ENCODE data around the gene CHKB.
A peak's percentile ranks its signal among the peaks of the same experiment; 100 is the strongest.
"Not testable (repeated sequence)": the region's sequence is repeated elsewhere in the genome, so short reads cannot be mapped to it uniquely, and the experiment has no call there.

Gene CHKB

DNA sequence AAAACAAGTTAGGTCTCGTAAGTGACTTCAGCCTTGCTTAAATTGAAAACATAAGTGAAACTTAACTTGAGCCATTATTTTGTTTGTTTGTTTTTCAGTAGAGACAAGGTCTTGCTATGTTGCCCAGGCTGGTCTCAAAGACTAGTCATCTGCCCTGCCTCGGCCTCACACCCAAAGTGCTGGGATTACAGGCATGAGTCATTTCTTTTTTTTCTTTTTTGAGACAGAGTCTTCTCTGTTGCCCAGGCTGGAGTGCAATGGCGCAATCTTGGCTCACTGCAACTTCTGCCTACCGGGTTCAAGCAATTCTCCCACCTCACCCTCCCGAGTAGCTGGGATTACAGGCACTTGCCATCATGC, 41.0 kb downstream of the CHKB start:
- peaks cover 20 to 25% of the 10 kb centered on the region in 2 donors for H3K4me1 ChIP-seq (ENCODE audit: control insufficient read depth in 2 of 2, insufficient read depth in 2 of 2, low read length in 2 of 2)
- H3K9me3 ChIP-seq (ENCODE audit: control insufficient read depth in 2 of 2, low read length in 2 of 2); H3K27me3 ChIP-seq (ENCODE audit: control insufficient read depth in 2 of 2, insufficient read depth in 2 of 2, low read length in 2 of 2); H3K36me3 ChIP-seq (ENCODE audit: control insufficient read depth in 2 of 2, insufficient read depth in 2 of 2, low read length in 2 of 2): not testable (repeated sequence)
- H3K9ac ChIP-seq (ENCODE audit: low read depth in 1 of 2, low read length in 2 of 2), result peak overlapping the region in 1 of 2 donors; percentile 41
- H3K4me3 ChIP-seq (ENCODE audit: low read length in 2 of 2), result peak overlapping the region in 1 of 2 donors; percentile 20
- peak overlapping the region; percentile 57 to 80 for H3K27ac ChIP-seq (ENCODE audit: low read depth in 2 of 2, low read length in 2 of 2)

DNA sequence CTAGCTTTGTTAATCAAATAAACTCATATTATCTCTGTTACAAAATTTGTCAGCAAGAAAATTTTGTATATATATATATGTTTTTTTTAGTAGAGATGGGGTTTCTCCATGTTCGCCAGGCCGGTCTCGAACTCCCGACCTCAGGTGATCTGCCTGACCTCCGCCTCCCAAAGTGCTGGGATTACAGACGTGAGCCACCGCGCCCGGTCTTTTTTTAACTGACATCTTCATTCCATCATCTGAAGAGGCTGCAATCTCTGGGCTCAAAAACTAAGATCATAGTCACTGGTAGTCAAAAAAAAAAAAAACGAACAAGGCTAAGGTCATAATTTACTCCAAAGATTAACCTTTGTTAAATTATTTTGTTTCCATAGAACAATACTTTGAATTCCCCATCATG, 42.3 kb downstream of the CHKB start:
- Histone ChIP-seq H3K27ac (ENCODE audit: low read depth in 2 of 2, low read length in 2 of 2) (peak overlapping the region; percentile 80 to 95), H3K9me3 (ENCODE audit: control insufficient read depth in 2 of 2, low read length in 2 of 2) (no peaks in the 10 kb centered on the region), H3K36me3 (ENCODE audit: control insufficient read depth in 2 of 2, insufficient read depth in 2 of 2, low read length in 2 of 2) (no peaks in the 10 kb centered on the region), H3K27me3 (ENCODE audit: control insufficient read depth in 2 of 2, insufficient read depth in 2 of 2, low read length in 2 of 2) (no peaks in the 10 kb centered on the region), H3K4me1 (ENCODE audit: control insufficient read depth in 2 of 2, insufficient read depth in 2 of 2, low read length in 2 of 2) (peaks cover 20 to 25% of the 10 kb centered on the region in 2 donors), H3K9ac (ENCODE audit: low read depth in 1 of 2, low read length in 2 of 2) (peak overlapping the region in 1 of 2 donors; percentile 78), H3K4me3 (ENCODE audit: low read length in 2 of 2) (no peak overlapping the region)

DNA sequence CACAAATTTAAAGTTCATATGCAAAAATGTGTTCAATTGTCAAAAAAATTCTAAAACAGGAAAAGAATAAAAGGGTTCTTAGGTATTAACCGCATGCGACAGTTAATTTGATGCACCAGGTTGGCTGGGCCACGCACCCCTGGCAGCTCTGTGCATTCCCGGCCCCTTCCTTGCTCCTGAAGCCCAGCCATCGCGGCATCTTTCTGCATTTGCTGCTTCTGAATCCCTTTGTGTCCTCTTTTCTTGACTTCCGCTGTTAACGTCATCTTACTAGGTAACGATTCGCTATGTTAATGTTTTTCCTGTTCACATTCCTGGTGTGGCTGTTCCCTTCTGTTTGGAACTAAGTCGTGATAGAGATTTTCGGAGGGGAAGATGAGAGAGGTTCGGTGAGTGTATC, 44.9 kb downstream of the CHKB start:
- Histone ChIP-seq H3K4me1 (ENCODE audit: control insufficient read depth in 2 of 2, insufficient read depth in 2 of 2, low read length in 2 of 2) (peaks cover 15% of the 10 kb centered on the region in 2 donors), H3K27ac (ENCODE audit: low read depth in 2 of 2, low read length in 2 of 2) (peak overlapping the region; percentile 49 to 98)

DNA sequence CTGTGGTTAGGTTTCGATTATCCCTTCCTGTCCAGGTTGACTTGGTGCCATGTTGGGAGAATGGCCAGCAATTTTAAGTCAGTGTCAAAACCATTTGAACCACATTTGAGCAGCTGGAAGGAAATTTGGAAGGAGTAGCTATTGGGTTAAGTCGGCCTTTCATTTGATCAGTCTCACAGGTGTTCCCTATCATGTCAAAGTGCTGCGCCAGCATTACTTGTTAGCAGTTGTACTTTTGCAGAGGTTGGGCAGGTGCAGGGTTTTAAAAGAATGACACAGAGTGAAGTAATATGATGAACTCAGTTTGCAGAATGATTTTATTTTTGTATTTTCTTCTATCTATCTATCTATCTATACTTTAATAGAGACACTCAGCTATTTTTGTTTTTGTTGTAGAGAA, 46.4 kb downstream of the CHKB start:
- Histone ChIP-seq H3K36me3 (ENCODE audit: control insufficient read depth in 2 of 2, insufficient read depth in 2 of 2, low read length in 2 of 2) (no peaks in the 10 kb centered on the region), H3K27ac (ENCODE audit: low read depth in 2 of 2, low read length in 2 of 2) (no peak overlapping the region), H3K4me1 (ENCODE audit: control insufficient read depth in 2 of 2, insufficient read depth in 2 of 2, low read length in 2 of 2) (peaks cover 17 to 24% of the 10 kb centered on the region in 2 donors), H3K27me3 (ENCODE audit: control insufficient read depth in 2 of 2, insufficient read depth in 2 of 2, low read length in 2 of 2) (no peaks in the 10 kb centered on the region), H3K9ac (ENCODE audit: low read depth in 1 of 2, low read length in 2 of 2) (no peak overlapping the region), H3K4me3 (ENCODE audit: low read length in 2 of 2) (no peak overlapping the region), H3K9me3 (ENCODE audit: control insufficient read depth in 2 of 2, low read length in 2 of 2) (no peaks in the 10 kb centered on the region)

More for the DNA sequence above, 44.9 kb downstream of the CHKB start:
- H3K36me3 ChIP-seq (ENCODE audit: control insufficient read depth in 2 of 2, insufficient read depth in 2 of 2, low read length in 2 of 2), result no peaks in the 10 kb centered on the region
- no peaks in the 10 kb centered on the region for H3K27me3 ChIP-seq (ENCODE audit: control insufficient read depth in 2 of 2, insufficient read depth in 2 of 2, low read length in 2 of 2)
- H3K4me3 ChIP-seq (ENCODE audit: low read length in 2 of 2), result peak overlapping the region in 1 of 2 donors; percentile 7
- H3K9ac ChIP-seq (ENCODE audit: low read depth in 1 of 2, low read length in 2 of 2), result peak overlapping the region in 1 of 2 donors; percentile 17
- no peaks in the 10 kb centered on the region for H3K9me3 ChIP-seq (ENCODE audit: control insufficient read depth in 2 of 2, low read length in 2 of 2)

DNA sequence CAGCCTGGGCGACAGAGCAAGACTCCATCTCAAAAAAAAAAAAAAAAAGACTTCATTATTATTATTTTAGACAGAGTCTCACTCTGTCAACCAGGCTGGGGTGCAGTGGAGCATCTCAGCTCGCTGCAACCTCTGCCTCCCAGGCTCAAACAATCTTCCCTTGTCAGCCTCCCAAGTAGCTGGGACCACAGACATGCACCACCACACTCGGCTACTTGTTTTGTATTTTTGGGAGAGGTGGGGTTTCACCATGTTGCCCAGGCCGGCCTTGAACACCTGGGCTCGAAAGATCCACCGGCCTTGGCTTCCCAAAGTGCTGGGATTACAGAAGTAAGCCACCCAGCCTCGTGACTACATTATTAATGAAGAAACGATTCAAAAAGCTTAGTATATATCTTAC, 47.5 kb downstream of the CHKB start:
- H3K4me1 ChIP-seq (ENCODE audit: control insufficient read depth in 2 of 2, insufficient read depth in 2 of 2, low read length in 2 of 2), result peaks cover 23 to 31% of the 10 kb centered on the region in 2 donors

DNA sequence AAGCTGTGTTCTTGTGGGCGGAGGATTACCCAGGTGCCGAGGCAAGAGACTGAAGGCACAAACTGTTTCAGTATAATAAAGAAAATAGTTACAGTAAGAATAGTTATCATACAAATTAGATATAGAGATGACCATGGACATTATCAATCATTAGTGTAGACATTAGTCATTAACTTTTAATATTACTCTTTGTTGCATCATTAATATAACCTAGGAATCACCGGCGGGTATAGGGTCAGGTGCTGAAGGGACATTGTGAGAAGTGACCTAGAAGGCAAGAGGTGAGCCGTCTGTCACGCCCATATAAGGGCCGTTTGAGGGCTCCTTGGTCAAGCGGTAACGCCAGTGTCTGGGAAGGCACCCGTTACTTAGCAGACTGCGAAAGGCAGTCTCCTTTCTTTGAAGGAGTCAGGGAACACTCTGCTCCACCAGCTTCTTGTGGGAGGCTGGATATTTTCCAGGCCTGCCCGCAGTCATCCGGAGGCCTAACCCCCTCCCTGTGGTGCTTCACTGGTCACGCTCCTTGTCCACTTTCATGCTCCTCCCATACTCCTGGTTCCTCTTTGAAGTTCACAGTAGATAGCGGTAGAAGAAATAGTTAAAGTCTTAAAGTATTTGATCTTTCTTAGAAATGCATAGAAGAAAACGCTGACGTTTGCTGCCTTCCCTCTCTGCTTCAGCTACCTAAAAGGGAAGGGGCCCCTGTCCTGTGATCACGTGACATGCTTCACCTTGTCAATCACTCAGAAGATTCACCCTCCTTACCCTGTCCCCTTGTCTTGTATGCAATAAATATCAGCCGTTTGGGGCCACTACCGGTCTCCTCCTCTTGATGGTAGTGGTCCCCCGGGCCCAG, 48.6 kb downstream of the CHKB start:
- Histone ChIP-seq H3K4me1 (ENCODE audit: control insufficient read depth in 2 of 2, insufficient read depth in 2 of 2, low read length in 2 of 2) (peaks cover 24 to 28% of the 10 kb centered on the region in 2 donors), H3K27ac (ENCODE audit: low read depth in 2 of 2, low read length in 2 of 2) (peak overlapping the region; percentile 49 to 63), H3K9ac (ENCODE audit: low read depth in 1 of 2, low read length in 2 of 2) (peak overlapping the region in 1 of 2 donors; percentile 24)
- H3K9me3 ChIP-seq (ENCODE audit: control insufficient read depth in 2 of 2, low read length in 2 of 2); H3K27me3 ChIP-seq (ENCODE audit: control insufficient read depth in 2 of 2, insufficient read depth in 2 of 2, low read length in 2 of 2); H3K36me3 ChIP-seq (ENCODE audit: control insufficient read depth in 2 of 2, insufficient read depth in 2 of 2, low read length in 2 of 2); H3K4me3 ChIP-seq (ENCODE audit: low read length in 2 of 2): not testable (repeated sequence)

More for the DNA sequence above, 47.5 kb downstream of the CHKB start:
- Histone ChIP-seq H3K9ac (ENCODE audit: low read depth in 1 of 2, low read length in 2 of 2) (no peak overlapping the region), H3K36me3 (ENCODE audit: control insufficient read depth in 2 of 2, insufficient read depth in 2 of 2, low read length in 2 of 2) (no peaks in the 10 kb centered on the region), H3K27me3 (ENCODE audit: control insufficient read depth in 2 of 2, insufficient read depth in 2 of 2, low read length in 2 of 2) (no peaks in the 10 kb centered on the region), H3K9me3 (ENCODE audit: control insufficient read depth in 2 of 2, low read length in 2 of 2) (no peaks in the 10 kb centered on the region), H3K4me3 (ENCODE audit: low read length in 2 of 2) (no peak overlapping the region), H3K27ac (ENCODE audit: low read depth in 2 of 2, low read length in 2 of 2) (no peak overlapping the region)

DNA sequence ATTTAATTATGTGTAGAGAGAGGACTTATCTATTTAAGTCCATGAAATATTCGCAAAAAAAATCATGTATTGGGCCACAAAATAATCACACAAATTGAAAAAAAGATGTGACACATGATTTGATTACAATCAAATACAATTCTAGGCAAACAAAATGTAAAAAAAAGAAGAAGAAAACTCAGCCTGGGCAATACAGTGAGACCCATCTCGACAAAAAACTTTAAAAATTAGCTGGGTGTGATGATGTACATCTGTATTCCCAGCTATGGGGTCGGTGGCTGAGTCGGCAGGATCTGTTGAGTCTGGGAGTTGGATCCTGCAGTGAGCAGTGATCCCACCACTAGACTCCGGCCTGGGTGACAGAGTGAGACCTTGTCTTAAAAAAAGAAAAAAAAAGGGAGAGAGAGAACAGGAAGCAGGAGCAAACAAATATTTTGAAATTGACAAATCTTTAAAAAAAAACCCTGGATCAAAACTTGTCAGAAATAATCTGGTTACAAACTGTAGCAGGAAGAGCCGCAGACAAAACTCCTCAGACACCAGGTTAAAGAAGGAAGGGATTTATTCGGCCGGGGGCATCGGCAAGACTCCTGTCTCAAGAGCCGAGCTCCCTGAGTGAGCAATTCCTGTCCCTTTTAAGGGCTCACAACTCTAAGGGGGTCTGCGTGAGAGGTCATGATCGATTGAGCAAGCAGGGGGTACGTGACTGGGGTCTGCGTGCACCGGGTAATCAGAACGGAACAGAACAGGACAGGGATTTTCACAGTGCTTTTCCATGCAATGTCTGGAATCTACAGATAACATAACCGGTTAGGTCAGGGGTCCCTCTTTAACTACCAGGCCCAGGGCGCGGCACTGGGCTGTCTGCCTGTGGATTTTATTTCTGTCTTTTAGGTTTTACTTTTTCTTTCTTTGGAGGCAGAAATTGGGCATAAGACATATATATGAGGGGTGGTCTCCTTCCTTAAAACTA, 49.5 kb downstream of the CHKB start:
- H3K36me3 ChIP-seq (ENCODE audit: control insufficient read depth in 2 of 2, insufficient read depth in 2 of 2, low read length in 2 of 2), result no peaks in the 10 kb centered on the region
- peaks cover 17 to 22% of the 10 kb centered on the region in 2 donors for H3K4me1 ChIP-seq (ENCODE audit: control insufficient read depth in 2 of 2, insufficient read depth in 2 of 2, low read length in 2 of 2)
- H3K27ac ChIP-seq (ENCODE audit: low read depth in 2 of 2, low read length in 2 of 2), result peak overlapping the region; percentile 93 to 99
- H3K9me3 ChIP-seq (ENCODE audit: control insufficient read depth in 2 of 2, low read length in 2 of 2), result no peaks in the 10 kb centered on the region
- no peak overlapping the region for H3K4me3 ChIP-seq (ENCODE audit: low read length in 2 of 2)
- no peaks in the 10 kb centered on the region for H3K27me3 ChIP-seq (ENCODE audit: control insufficient read depth in 2 of 2, insufficient read depth in 2 of 2, low read length in 2 of 2)
- H3K9ac ChIP-seq (ENCODE audit: low read depth in 1 of 2, low read length in 2 of 2), result no peak overlapping the region

DNA sequence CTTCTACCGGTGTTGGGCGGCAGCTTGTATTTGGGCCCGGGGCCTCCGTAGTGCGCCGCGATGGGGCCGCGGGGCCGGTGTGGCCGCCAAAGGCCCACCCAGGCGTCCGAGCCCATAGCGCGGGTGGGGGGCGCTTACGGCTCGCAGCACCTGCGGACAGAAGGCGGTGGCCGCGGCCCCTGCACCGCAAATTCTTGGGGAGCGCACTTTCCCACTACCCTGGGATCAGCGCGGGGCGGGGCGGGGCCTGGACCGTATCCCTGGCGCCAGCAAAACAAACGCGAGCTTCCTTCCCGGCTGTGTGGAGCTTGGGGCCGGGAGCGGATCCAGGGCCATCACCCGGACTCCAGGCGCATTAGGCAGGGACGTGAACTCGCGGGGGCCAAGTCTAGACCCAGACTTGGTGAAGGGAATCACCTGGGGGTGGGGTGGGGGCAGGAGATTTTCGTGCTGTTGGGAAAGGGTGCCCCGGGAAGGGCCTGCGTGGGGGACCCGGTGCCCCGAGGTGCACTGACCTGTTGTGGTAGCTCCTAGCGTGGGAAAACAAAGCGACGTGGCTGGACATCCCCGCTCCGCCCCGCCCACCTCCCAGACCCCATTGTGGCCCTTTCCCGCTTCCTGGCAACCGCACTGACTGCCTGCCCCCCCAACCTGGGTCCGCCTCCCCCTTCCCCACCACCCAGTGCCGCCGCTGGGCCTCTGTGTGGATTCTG, 50.5 kb downstream of the CHKB start:
- Histone ChIP-seq H3K9ac (ENCODE audit: low read depth in 1 of 2, low read length in 2 of 2) (peak overlapping the region; percentile 83 to 95), H3K36me3 (ENCODE audit: control insufficient read depth in 2 of 2, insufficient read depth in 2 of 2, low read length in 2 of 2) (no peaks in the 10 kb centered on the region), H3K9me3 (ENCODE audit: control insufficient read depth in 2 of 2, low read length in 2 of 2) (no peaks in the 10 kb centered on the region), H3K4me3 (ENCODE audit: low read length in 2 of 2) (peak overlapping the region; percentile 68 to 85), H3K4me1 (ENCODE audit: control insufficient read depth in 2 of 2, insufficient read depth in 2 of 2, low read length in 2 of 2) (peaks cover 18 to 24% of the 10 kb centered on the region in 2 donors), H3K27ac (ENCODE audit: low read depth in 2 of 2, low read length in 2 of 2) (peak overlapping the region; percentile 93 to 99), H3K27me3 (ENCODE audit: control insufficient read depth in 2 of 2, insufficient read depth in 2 of 2, low read length in 2 of 2) (no peaks in the 10 kb centered on the region)

DNA sequence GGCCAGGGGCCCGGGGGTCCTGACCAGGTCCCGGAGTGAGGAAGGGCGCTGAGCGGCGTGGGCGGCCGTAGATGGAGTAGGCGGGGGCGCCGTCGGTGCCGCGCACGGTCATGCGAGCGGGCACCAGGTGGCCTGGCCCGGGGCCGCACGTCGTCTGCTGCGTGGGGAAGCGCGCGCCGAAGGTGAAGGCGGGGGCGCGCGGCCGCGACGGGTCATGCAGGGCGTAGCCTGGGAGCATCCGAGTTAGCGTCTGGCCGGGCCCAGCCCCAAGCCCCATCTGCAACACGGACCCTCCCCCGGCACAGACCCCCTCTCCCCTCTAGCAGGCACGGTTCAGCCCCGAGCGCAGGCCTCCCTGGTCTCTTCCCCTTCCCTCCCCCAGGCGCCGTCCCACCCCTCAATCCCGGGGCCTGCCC, 51.1 kb downstream of the CHKB start:
- Histone ChIP-seq H3K9ac (ENCODE audit: low read depth in 1 of 2, low read length in 2 of 2) (peak overlapping the region; percentile 83 to 95), H3K4me3 (ENCODE audit: low read length in 2 of 2) (peak overlapping the region; percentile 68 to 85), H3K36me3 (ENCODE audit: control insufficient read depth in 2 of 2, insufficient read depth in 2 of 2, low read length in 2 of 2) (no peaks in the 10 kb centered on the region), H3K4me1 (ENCODE audit: control insufficient read depth in 2 of 2, insufficient read depth in 2 of 2, low read length in 2 of 2) (peaks cover 22 to 30% of the 10 kb centered on the region in 2 donors), H3K27me3 (ENCODE audit: control insufficient read depth in 2 of 2, insufficient read depth in 2 of 2, low read length in 2 of 2) (no peaks in the 10 kb centered on the region), H3K9me3 (ENCODE audit: control insufficient read depth in 2 of 2, low read length in 2 of 2) (no peaks in the 10 kb centered on the region), H3K27ac (ENCODE audit: low read depth in 2 of 2, low read length in 2 of 2) (peak overlapping the region; percentile 93 to 99)

All from mucosa of rectum (tissue), 2 donors.